Measurements from ENCODE around the gene VPS16. TPM values are rescaled to one million over a fixed set of nuclear protein-coding genes. Genes with fewer than 3 reads are reported as not detected.

The VPS16 gene
- total RNA-seq, 1 experiment from 2014 or later: 26.2 TPM

GRCh38 chr20:2851086-2851485 is 10.5 kb downstream of the VPS16 start:
- DNase-seq (ENCODE audit: low spot score) (no peak), ATAC-seq (no peak)
- CTCF ChIA-PET: interaction anchor here (0.7 to 4.7 kb wide), 20 partner anchors 10 to 163 kb away, joined by 3 to 64 read pairs (median 10); partner anchors contain the start of genes C20orf141, CPXM1, PCED1A and TMEM239
- Mint-ChIP-seq H3K4me1 (peaks cover 4% of the 10 kb centered on the region), H3K9me3 (no peaks in the 10 kb centered on the region), H3K27ac (no peak overlapping the region), H3K27me3 (ENCODE audit: low read depth) (no peaks in the 10 kb centered on the region), H3K4me3 (no peak overlapping the region), H3K36me3 (no peaks in the 10 kb centered on the region)
- POLR2A ChIA-PET: interaction anchor here (1.6 kb wide), 1 partner anchor 95 kb away, joined by 3 read pairs; no protein-coding TSS in a partner anchor
- no peak for TF ChIP-seq GTF2I (CRISPR knock-in tag; conservative IDR thresholded peaks at IDR 0.05)
- no peak for TF ChIP-seq GABPB1 (CRISPR knock-in tag; IDR thresholded peaks at IDR 0.05)
- TF ChIP-seq RELA (CRISPR knock-in tag; IDR thresholded peaks at IDR 0.05; ENCODE audit: borderline replicate concordance): no peak
- no peak for TF ChIP-seq ZNF232 (CRISPR knock-in tag; IDR thresholded peaks at IDR 0.05)
- TF ChIP-seq ZNF423 (CRISPR knock-in tag; IDR thresholded peaks at IDR 0.05): no peak
- no peak for TF ChIP-seq ZSCAN18 (CRISPR knock-in tag; IDR thresholded peaks at IDR 0.05)
- no peak for TF ChIP-seq CREB1 (CRISPR knock-in tag; IDR thresholded peaks at IDR 0.05)
- TF ChIP-seq JAZF1 (CRISPR knock-in tag; IDR thresholded peaks at IDR 0.05): no peak
- no peak for TF ChIP-seq TEAD4 (CRISPR knock-in tag; IDR thresholded peaks at IDR 0.05)
- TF ChIP-seq PRDM15 (CRISPR knock-in tag; IDR thresholded peaks at IDR 0.05): no peak
- no peak for TF ChIP-seq ZBTB43 (CRISPR knock-in tag; IDR thresholded peaks at IDR 0.05)
- no peak for TF ChIP-seq CBFB (CRISPR knock-in tag; IDR thresholded peaks at IDR 0.05; ENCODE audit: low read depth)
- no peak for TF ChIP-seq ZMAT4 (CRISPR knock-in tag; IDR thresholded peaks at IDR 0.05)
- TF ChIP-seq ATF3 (CRISPR knock-in tag; conservative IDR thresholded peaks at IDR 0.05): no peak
- no peak for TF ChIP-seq ZBTB21 (CRISPR knock-in tag; IDR thresholded peaks at IDR 0.05; ENCODE audit: borderline replicate concordance)
- TF ChIP-seq GRHL2 (CRISPR knock-in tag; IDR thresholded peaks at IDR 0.05; ENCODE audit: insufficient replicate concordance, severe bottlenecking): no peak
- TF ChIP-seq IRF1 (CRISPR knock-in tag; IDR thresholded peaks at IDR 0.05): no peak
- no peak for TF ChIP-seq ZNF425 (CRISPR knock-in tag; conservative IDR thresholded peaks at IDR 0.05)
